ENCODE data around the gene NTNG2.

The NTNG2 gene

GRCh38 chr9:132125944-132126679 lies 35.7 kb upstream of the NTNG2 start:
- ChIA-PET CTCF (interaction anchor here (0.6 kb wide), 1 partner anchor 359 kb away, joined by 4 read pairs; no protein-coding TSS in a partner anchor), POLR2A (no interaction called here)
- Histone ChIP-seq H3K9me3 (ENCODE audit: control insufficient read depth, insufficient read depth, low read depth, low read length) (no peaks in the 10 kb centered on the region), H3K4me3 (ENCODE audit: low read depth, low read length) (no peak overlapping the region), H3K27ac (ENCODE audit: extremely low read depth, low read depth, low read length) (no peak overlapping the region), H3K4me1 (ENCODE audit: control insufficient read depth, insufficient read depth, low read length) (no peaks in the 10 kb centered on the region), H3K36me3 (ENCODE audit: control insufficient read depth in 2 of 2, insufficient read depth in 1 of 2, low read length in 2 of 2) (no peaks in the 10 kb centered on the region)
- TF ChIP-seq ZNF701 (tag by site-specific recombination; IDR thresholded peaks at IDR 0.05) (no peak), ZNF514 (tag by site-specific recombination; IDR thresholded peaks at IDR 0.05) (no peak), ZNF555 (tag by site-specific recombination; conservative IDR thresholded peaks at IDR 0.05) (no peak), ZNF571 (tag by site-specific recombination; IDR thresholded peaks at IDR 0.05) (no peak), ZBTB11 (tag by site-specific recombination; conservative IDR thresholded peaks at IDR 0.05; ENCODE audit: low read depth) (no peak)

DNA sequence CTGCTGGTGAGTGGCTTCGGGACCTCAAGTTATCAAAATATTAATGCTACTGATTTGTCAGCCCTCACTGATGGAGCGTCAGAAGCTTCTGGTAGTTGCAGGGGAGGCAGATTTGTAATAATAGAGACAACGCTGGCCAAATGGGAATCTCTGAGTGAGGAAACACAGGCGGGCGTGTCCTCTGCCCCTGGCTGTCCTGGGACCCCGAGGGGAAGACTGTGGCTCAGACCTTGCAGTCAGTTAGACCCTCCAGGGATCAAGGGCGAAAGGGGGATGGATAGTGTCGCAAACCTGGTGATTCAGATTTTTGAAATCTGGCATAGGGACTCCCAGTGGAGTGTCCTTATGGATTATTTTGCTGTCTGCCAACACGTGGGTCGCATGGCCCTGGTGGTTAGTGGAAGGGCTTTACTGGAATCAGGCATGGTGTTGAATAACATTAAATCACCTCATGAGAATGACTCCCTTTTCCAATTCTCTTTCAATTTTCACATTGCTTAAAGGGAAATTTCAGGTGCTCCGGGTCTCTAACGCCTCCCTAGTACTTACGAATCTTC lies 35.1 kb upstream of the NTNG2 start:
- CTCF ChIA-PET, result interaction anchor here (0.6 to 0.7 kb wide), 2 partner anchors 43 to 360 kb away, joined by 4 read pairs; no protein-coding TSS in a partner anchor
- POLR2A ChIA-PET, result no interaction called here
- H3K4me3 ChIP-seq (ENCODE audit: low read depth, low read length), result no peak overlapping the region
- TF ChIP-seq BCL6B (tag by site-specific recombination; IDR thresholded peaks at IDR 0.05) (no peak), ZFP41 (tag by site-specific recombination; IDR thresholded peaks at IDR 0.05; ENCODE audit: borderline replicate concordance) (no peak), ZNF548 (tag by site-specific recombination; IDR thresholded peaks at IDR 0.05) (no peak), ZNF202 (tag by site-specific recombination; IDR thresholded peaks at IDR 0.05; ENCODE audit: borderline replicate concordance) (no peak), ZNF645 (tag by site-specific recombination; IDR thresholded peaks at IDR 0.05) (no peak), ZNF223 (tag by site-specific recombination; IDR thresholded peaks at IDR 0.05) (no peak), ZNF155 (tag by site-specific recombination; IDR thresholded peaks at IDR 0.05) (no peak), ZNF26 (tag by site-specific recombination; IDR thresholded peaks at IDR 0.05) (no peak), RBAK (tag by site-specific recombination; IDR thresholded peaks at IDR 0.05) (no peak)
- TF ChIP-seq, protein P1, sequence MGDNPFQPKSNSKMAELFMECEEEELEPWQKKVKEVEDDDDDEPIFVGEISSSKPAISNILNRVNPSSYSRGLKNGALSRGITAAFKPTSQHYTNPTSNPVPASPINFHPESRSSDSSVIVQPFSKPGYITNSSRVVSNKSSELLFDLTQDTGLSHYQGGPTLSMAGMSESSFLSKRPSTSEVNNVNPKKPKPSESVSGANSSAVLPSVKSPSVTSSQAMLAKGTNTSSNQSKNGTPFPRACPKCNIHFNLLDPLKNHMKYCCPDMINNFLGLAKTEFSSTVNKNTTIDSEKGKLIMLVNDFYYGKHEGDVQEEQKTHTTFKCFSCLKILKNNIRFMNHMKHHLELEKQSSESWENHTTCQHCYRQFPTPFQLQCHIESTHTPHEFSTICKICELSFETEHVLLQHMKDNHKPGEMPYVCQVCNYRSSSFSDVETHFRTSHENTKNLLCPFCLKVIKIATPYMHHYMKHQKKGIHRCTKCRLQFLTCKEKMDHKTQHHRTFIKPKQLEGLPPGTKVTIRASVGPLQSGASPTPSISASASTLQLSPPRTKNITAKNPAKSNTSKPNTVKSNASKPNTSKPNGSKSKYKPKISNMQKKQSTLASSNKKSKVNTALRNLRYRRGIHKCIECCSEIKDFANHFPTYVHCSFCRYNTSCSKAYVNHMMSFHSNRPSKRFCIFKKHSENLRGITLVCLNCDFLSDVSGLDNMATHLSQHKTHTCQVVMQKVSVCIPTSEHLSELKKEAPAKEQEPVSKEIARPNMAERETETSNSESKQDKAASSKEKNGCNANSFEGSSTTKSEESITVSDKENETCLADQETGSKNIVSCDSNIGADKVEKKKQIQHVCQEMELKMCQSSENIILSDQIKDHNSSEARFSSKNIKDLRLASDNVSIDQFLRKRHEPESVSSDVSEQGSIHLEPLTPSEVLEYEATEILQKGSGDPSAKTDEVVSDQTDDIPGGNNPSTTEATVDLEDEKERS (tag by site-specific recombination; IDR thresholded peaks at IDR 0.05), result no peak
- TF ChIP-seq, protein P2, sequence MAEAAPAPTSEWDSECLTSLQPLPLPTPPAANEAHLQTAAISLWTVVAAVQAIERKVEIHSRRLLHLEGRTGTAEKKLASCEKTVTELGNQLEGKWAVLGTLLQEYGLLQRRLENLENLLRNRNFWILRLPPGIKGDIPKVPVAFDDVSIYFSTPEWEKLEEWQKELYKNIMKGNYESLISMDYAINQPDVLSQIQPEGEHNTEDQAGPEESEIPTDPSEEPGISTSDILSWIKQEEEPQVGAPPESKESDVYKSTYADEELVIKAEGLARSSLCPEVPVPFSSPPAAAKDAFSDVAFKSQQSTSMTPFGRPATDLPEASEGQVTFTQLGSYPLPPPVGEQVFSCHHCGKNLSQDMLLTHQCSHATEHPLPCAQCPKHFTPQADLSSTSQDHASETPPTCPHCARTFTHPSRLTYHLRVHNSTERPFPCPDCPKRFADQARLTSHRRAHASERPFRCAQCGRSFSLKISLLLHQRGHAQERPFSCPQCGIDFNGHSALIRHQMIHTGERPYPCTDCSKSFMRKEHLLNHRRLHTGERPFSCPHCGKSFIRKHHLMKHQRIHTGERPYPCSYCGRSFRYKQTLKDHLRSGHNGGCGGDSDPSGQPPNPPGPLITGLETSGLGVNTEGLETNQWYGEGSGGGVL (tag by site-specific recombination; IDR thresholded peaks at IDR 0.05), result no peak

More for the DNA sequence above, 35.1 kb upstream of the NTNG2 start:
- no peak overlapping the region for H3K27ac ChIP-seq (ENCODE audit: extremely low read depth, low read depth, low read length)
- no peaks in the 10 kb centered on the region for H3K9me3 ChIP-seq (ENCODE audit: control insufficient read depth, insufficient read depth, low read depth, low read length)
- H3K36me3 ChIP-seq (ENCODE audit: control insufficient read depth in 2 of 2, insufficient read depth in 1 of 2, low read length in 2 of 2), result no peaks in the 10 kb centered on the region
- H3K4me1 ChIP-seq (ENCODE audit: control insufficient read depth, insufficient read depth, low read length), result no peaks in the 10 kb centered on the region
